ENCODE data around the gene PGGT1B. TPM values are rescaled to one million over a fixed set of nuclear protein-coding genes. Genes with fewer than 3 reads are reported as not detected.

Gene PGGT1B
- total RNA-seq, 1 experiment from 2014 or later: 59.7 TPM

DNA sequence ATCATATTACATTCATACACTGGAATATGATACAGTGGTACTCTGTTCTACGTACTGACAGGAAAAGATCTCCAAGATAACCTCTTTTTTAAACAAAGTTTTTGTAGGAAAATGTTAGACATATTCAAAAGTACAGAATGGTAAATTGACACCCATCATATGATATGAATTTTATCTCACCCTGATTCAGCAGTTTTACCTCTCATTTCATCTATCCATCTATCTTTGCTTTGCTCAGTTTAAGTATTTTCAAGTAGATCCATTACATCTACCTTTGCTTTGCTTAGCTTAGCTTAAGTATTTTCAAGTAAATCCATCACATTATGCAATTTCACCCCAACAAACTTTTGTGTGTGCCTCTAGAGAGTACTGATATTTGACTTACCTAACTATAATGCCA is 19.5 kb upstream of the PGGT1B start:
- Histone ChIP-seq H3K56ac (ENCODE audit: insufficient read length, low read depth, low read length) (no peak overlapping the region), H3K9ac (ENCODE audit: extremely low read depth, insufficient read length, low read length) (no peak overlapping the region), H2AK5ac (ENCODE audit: insufficient read length, low read length) (no peak overlapping the region), H3K4ac (ENCODE audit: low read depth, low read length) (no peak overlapping the region), H3K4me1 (ENCODE audit: insufficient read depth, low read length) (no peaks in the 10 kb centered on the region; the same call in 1 of the 2 replicates), H4K5ac (ENCODE audit: insufficient read length, low read depth, low read length) (no peak overlapping the region), H2BK5ac (ENCODE audit: insufficient read length, low read length) (no peak overlapping the region), H2BK120ac (ENCODE audit: low read depth, low read length, poor library complexity, severe bottlenecking) (no peak overlapping the region), H3K27me3 (ENCODE audit: insufficient read depth, low read length) (no peaks in the 10 kb centered on the region), H2BK20ac (ENCODE audit: low read depth, low read length, poor library complexity, severe bottlenecking) (no peak overlapping the region), H2BK12ac (ENCODE audit: insufficient read length, low read depth, low read length) (no peak overlapping the region), H3K23me2 (ENCODE audit: insufficient read length, low read depth, low read length, poor library complexity, severe bottlenecking) (no peaks in the 10 kb centered on the region), H3K27ac (ENCODE audit: insufficient read length, low read depth, low read length) (no peak overlapping the region), H4K8ac (replicated peaks; ENCODE audit: insufficient read length, low read depth, low read length) (no peak overlapping the region), H3K18ac (ENCODE audit: insufficient read length, low read depth, low read length) (no peak overlapping the region), H3K14ac (ENCODE audit: insufficient read depth, low read length) (no peak overlapping the region), H2BK15ac (ENCODE audit: low read depth, low read length) (no peak overlapping the region), H3K4me2 (ENCODE audit: insufficient read depth, insufficient read length, low read length) (no peak overlapping the region), H4K91ac (ENCODE audit: insufficient read length, low read depth, low read length) (no peak overlapping the region), H3T11ph (ENCODE audit: low read length) (no peak overlapping the region), H3K79me1 (ENCODE audit: insufficient read depth, low read depth, low read length, poor library complexity, severe bottlenecking) (peaks cover 2% of the 10 kb centered on the region), H2AFZ (ENCODE audit: low read length) (no peak overlapping the region), H4K20me1 (ENCODE audit: control insufficient read depth, insufficient read depth, insufficient read length) (no peaks in the 10 kb centered on the region), H3K23ac (ENCODE audit: insufficient read length, low read depth, low read length) (no peak overlapping the region), H3K9me3 (ENCODE audit: control insufficient read depth, low read depth, low read length) (no peaks in the 10 kb centered on the region), H3K79me2 (ENCODE audit: insufficient read depth, low read length) (no peaks in the 10 kb centered on the region)
- Mint-ChIP-seq H3K27ac (no peak overlapping the region; a peak in 1 of 7 replicates), H3K27me3 (ENCODE audit: low read depth) (no peaks in the 10 kb centered on the region), H3K4me3 (no peak overlapping the region), H3K36me3 (ENCODE audit: insufficient read depth in 1 of 3, low read depth in 3 of 3) (peaks cover 0 to 4% (median 0%) of the 10 kb centered on the region in 3 experiments; a peak in 3 of 7 replicates), H3K4me1 (peaks cover 4 to 6% of the 10 kb centered on the region in 2 experiments), H3K9me3 (no peaks in the 10 kb centered on the region)
- no CpG with 5 or more reads among the region's 1 CpG for WGBS (ENCODE audit: extremely low coverage, insufficient read length, low lambda C conversion rate)
- DNase-seq: no peak
- TF ChIP-seq, protein P1, sequence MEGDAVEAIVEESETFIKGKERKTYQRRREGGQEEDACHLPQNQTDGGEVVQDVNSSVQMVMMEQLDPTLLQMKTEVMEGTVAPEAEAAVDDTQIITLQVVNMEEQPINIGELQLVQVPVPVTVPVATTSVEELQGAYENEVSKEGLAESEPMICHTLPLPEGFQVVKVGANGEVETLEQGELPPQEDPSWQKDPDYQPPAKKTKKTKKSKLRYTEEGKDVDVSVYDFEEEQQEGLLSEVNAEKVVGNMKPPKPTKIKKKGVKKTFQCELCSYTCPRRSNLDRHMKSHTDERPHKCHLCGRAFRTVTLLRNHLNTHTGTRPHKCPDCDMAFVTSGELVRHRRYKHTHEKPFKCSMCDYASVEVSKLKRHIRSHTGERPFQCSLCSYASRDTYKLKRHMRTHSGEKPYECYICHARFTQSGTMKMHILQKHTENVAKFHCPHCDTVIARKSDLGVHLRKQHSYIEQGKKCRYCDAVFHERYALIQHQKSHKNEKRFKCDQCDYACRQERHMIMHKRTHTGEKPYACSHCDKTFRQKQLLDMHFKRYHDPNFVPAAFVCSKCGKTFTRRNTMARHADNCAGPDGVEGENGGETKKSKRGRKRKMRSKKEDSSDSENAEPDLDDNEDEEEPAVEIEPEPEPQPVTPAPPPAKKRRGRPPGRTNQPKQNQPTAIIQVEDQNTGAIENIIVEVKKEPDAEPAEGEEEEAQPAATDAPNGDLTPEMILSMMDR (conservative IDR thresholded peaks at IDR 0.05): no peak
